SK-N-SH (cell line): ENCODE data around the gene HS1BP3. TPM values are rescaled to one million over a fixed set of nuclear protein-coding genes. Genes with fewer than 3 reads are reported as not detected.

Source experiments
- CTCF ChIA-PET: fragments of 300-600, 350-600 bp; formaldehyde crosslinking; extraction: SDS; loops from one replicate; lab custom pipeline; 2021; lab: Yijun Ruan, JAX
- POLR2A ChIA-PET: fragments of 350-600 bp; sonication (Branson Sonifier 250); formaldehyde crosslinking; extraction: SDS; loops from one replicate; lab custom pipeline; 2020; ENCODE audit warnings: antibody characterized with exemption, inconsistent platforms; lab: Yijun Ruan, JAX
- DNase-seq: peaks from one replicate; pipeline ENCODE4 v3.0.0; 2012
- H2AFZ ChIP-seq: fragments of 200-600 bp; sonication (generic); 2 replicates; pipeline ENCODE4 v1.8.1; 2016; ENCODE audit warnings: antibody characterized with exemption, mild to moderate bottlenecking, low read depth
- H3F3A ChIP-seq: fragments of 200-600 bp; sonication (generic); replicated peaks from 2 replicates; pipeline ENCODE3; 2016; ENCODE audit warnings: antibody characterized with exemption, mild to moderate bottlenecking; ENCODE audit not compliant: insufficient read depth
- H3K27ac ChIP-seq, 2 experiments: fragments of 200-500 bp in 1 of 2; fragments of 200-600 bp in 1 of 2; sonication (Bioruptor generic) in 1 of 2; sonication (generic), shearing (Covaris generic) in 1 of 2; 2 replicates each; pipeline versions ENCODE4 v1.5.1 to v1.6.1; 2014 to 2016; ENCODE audit warnings: low read depth in 2 of 2, inconsistent platforms in 1 of 2, low read length in 1 of 2, mild to moderate bottlenecking in 1 of 2, mixed read lengths in 1 of 2
- H3K27me3 ChIP-seq: fragments of 200-600 bp; sonication (generic), shearing (Covaris generic); 2 replicates; pipeline ENCODE4 v1.6.1; 2016; ENCODE audit warnings: mixed run types; ENCODE audit not compliant: insufficient read depth
- H3K36me3 ChIP-seq, 2 experiments: fragments of 200-500 bp in 1 of 2; fragments of 200-600 bp in 1 of 2; sonication (Bioruptor generic) in 1 of 2; sonication (generic) in 1 of 2; replicated peaks in 1 of 2; 2 replicates each; pipeline versions ENCODE3 to v1.5.1; 2014 to 2016; ENCODE audit warnings: low read length in 1 of 2, mild to moderate bottlenecking in 1 of 2; ENCODE audit not compliant: insufficient read depth in 2 of 2, control insufficient read depth in 1 of 2
- H3K4me1 ChIP-seq, 2 experiments: fragments of 200-500 bp in 1 of 2; fragments of 200-600 bp in 1 of 2; sonication (Bioruptor generic) in 1 of 2; sonication (generic), shearing (Covaris generic) in 1 of 2; 2 replicates each; pipeline versions ENCODE4 v1.5.1 to v1.6.1; 2014 to 2016; ENCODE audit warnings: low read depth in 1 of 2, low read length in 1 of 2, mixed run types in 1 of 2; ENCODE audit not compliant: insufficient read depth in 2 of 2, control insufficient read depth in 1 of 2
- H3K4me2 ChIP-seq: fragments of 200-600 bp; sonication (generic), shearing (Covaris generic); 2 replicates; pipeline ENCODE4 v1.6.1; 2017; ENCODE audit warnings: mixed run types
- H3K4me3 ChIP-seq, 2 experiments: fragments of 200-500 bp in 1 of 2; fragments of 200-600 bp in 1 of 2; sonication (Bioruptor generic) in 1 of 2; sonication (generic), shearing (Covaris generic) in 1 of 2; 2 replicates each; pipeline versions ENCODE4 v1.5.1 to v1.8.1; 2014 to 2016; ENCODE audit warnings: low read depth in 2 of 2, inconsistent platforms in 1 of 2, low read length in 1 of 2, mild to moderate bottlenecking in 1 of 2, mixed read lengths in 1 of 2, moderate library complexity in 1 of 2
- H3K79me2 ChIP-seq: fragments of 200-600 bp; sonication (generic); 2 replicates; pipeline ENCODE4 v1.8.1; 2017; ENCODE audit warnings: mild to moderate bottlenecking; ENCODE audit not compliant: insufficient read depth
- H3K9ac ChIP-seq: fragments of 200-600 bp; sonication (generic); 2 replicates; pipeline ENCODE4 v1.6.1; 2017; ENCODE audit warnings: mixed run types
- H3K9me2 ChIP-seq: fragments of 200-600 bp; sonication (generic); 2 replicates; pipeline ENCODE4 v1.6.1; 2017; ENCODE audit warnings: mixed run types
- H3K9me3 ChIP-seq: fragments of 200-600 bp; sonication (generic); 2 replicates; pipeline ENCODE4 v1.6.1; 2017; ENCODE audit warnings: mixed run types, mild to moderate bottlenecking, moderate library complexity
- H4K20me1 ChIP-seq: fragments of 200-600 bp; sonication (generic); 2 replicates; pipeline ENCODE4 v1.6.1; 2017; ENCODE audit warnings: mild to moderate bottlenecking, mixed run types; ENCODE audit not compliant: insufficient read depth
- CHD2 ChIP-seq: fragments of 150-350 bp; IDR thresholded peaks from 2 replicates; pipeline ENCODE4 v1.6.1; 2018; ENCODE audit warnings: low read length; ENCODE audit not compliant: partially characterized antibody
- EP300 ChIP-seq, 2 experiments: IDR thresholded peaks; 2 replicates each; pipeline versions ENCODE4 v1.4.0 to v1.6.1; 2012; ENCODE audit warnings: borderline replicate concordance in 1 of 2, low read depth in 1 of 2, low read length in 1 of 2
- EZH2phosphoT487 ChIP-seq: fragments of 200-600 bp; sonication (generic); IDR thresholded peaks from 2 replicates; pipeline ENCODE4 v1.6.1; 2017; ENCODE audit warnings: low read depth, mixed run types, mild to moderate bottlenecking, antibody characterized with exemption, moderate library complexity, borderline replicate concordance
- FOSL2 ChIP-seq: IDR thresholded peaks from 2 replicates; pipeline ENCODE4 v1.4.0; 2012; ENCODE audit warnings: low read depth, mild to moderate bottlenecking, moderate library complexity, borderline replicate concordance
- GATA2 ChIP-seq: sonication (generic); formaldehyde crosslinking; IDR thresholded peaks from 2 replicates; pipeline ENCODE4 v1.5.0; 2020; ENCODE audit warnings: mild to moderate bottlenecking, missing genetic modification reagents
- JUND ChIP-seq: IDR thresholded peaks from 2 replicates; pipeline ENCODE4 v1.4.0; 2012
- NFIC ChIP-seq: IDR thresholded peaks from 2 replicates; pipeline ENCODE4 v1.4.0; 2012; ENCODE audit warnings: borderline replicate concordance
- REST ChIP-seq: IDR thresholded peaks from 2 replicates; pipeline ENCODE4 v1.6.1; 2012; ENCODE audit warnings: mild to moderate bottlenecking, low read depth, low read length, moderate library complexity
- SMC3 ChIP-seq: IDR thresholded peaks from 2 replicates; pipeline ENCODE4 v1.6.1; 2012; ENCODE audit warnings: low read depth, low read length, improper control_type of control experiment
- USF1 ChIP-seq: IDR thresholded peaks from 2 replicates; pipeline ENCODE4 v1.4.0; 2012; ENCODE audit warnings: low read depth, borderline replicate concordance
- USF2 ChIP-seq: fragments of 150-350 bp; IDR thresholded peaks from 2 replicates; pipeline ENCODE4 v1.6.1; 2017; ENCODE audit warnings: antibody characterized with exemption, low read length, low read depth, borderline replicate concordance
- WGBS: methylation state at CpG from one replicate; pipeline ENCODE4 v1.1.6; 2017; ENCODE audit warnings: low lambda C conversion rate; 5-methylcytosine and 5-hydroxymethylcytosine counted together
- polyA plus RNA-seq, 3 experiments: library from polyadenylated mRNA; depleted of rRNA; stranded (reverse); fragments of >200 nt; gene quantifications; 2 replicates each; pipeline ENCODE4 v1.2.3, GENCODE V29; 2012

The HS1BP3 gene
- polyA plus RNA-seq, 1 of the 3 experiments (the other 2 are of a cell fraction) = 20.1 TPM

DNA sequence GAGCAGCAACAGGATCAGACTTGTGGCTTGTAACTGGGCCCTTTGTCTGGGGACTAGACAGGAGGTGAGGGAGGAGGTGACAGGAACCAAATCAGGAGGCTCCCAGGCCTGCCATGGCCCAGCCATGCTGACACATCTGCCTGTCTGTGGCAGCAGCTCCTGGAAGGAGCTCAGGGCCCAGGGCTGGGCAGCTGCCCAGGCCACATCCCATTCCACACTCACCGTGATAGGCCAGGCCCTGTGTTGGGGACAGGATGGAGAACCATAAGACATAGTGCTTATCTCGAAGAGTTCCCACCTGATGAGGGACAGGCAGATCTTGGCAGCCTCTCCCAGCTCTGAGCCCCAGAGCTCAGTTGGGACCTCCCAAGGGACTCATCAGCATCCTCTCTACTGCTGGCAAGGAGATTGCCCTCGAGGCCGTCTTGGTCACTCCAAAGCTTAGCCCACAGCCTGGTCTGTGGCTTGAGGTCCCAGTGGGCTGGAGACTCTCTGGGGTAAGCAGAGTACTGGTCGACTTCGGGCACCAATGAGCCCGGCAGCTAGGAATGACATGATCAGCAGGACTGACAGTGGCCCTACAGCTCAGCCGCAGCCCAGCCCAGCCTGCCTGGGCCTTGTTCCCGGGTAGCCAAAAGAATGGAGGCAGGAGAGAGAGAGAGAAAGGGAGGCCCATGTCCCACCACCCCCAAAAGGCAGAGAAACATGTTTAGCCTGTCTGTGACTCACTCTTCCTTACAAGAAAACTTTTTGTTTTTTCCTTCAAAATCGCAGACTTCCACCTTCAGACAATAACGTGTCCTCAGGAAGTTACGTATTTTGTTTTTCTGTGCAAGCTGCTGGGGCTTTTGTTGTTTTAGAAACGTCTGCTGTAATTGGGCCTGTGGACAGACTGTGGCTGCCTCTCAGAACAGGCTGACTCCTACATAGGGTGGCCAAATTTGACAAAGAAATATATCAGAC is 82.1 kb downstream of the HS1BP3 start:
- no peaks in the 10 kb centered on the region for H4K20me1 ChIP-seq
- no peaks in the 10 kb centered on the region for H3K27me3 ChIP-seq
- no peaks in the 10 kb centered on the region for H3F3A ChIP-seq
- H3K36me3 ChIP-seq = no peaks in the 10 kb centered on the region
- no peak overlapping the region for H3K27ac ChIP-seq
- H3K4me3 ChIP-seq = no peak overlapping the region
- ChIA-PET POLR2A (interaction anchor here (0.7 kb wide), 1 partner anchor 121 kb away, joined by 6 read pairs; the partner anchor contains the start of gene RHOB), CTCF (interaction anchor here (0.5 to 2.1 kb wide), 7 partner anchors 10 to 93 kb away, joined by 3 to 10 read pairs (median 3); partner anchors contain the start of gene HS1BP3)
- no peak overlapping the region for H3K4me2 ChIP-seq
- no peaks in the 10 kb centered on the region for H3K79me2 ChIP-seq
- no peaks in the 10 kb centered on the region for H3K9me3 ChIP-seq
- TF ChIP-seq EZH2phosphoT487 = no peak
- no peak for TF ChIP-seq FOSL2
- TF ChIP-seq CHD2 = no peak
- TF ChIP-seq JUND = no peak
- no peak for TF ChIP-seq EP300 (IDR thresholded peaks at IDR 0.05; ENCODE audit: borderline replicate concordance in 1 of 2, low read depth in 1 of 2, low read length in 1 of 2)
- no peak for TF ChIP-seq GATA2 (CRISPR knock-in tag)
- TF ChIP-seq SMC3 = no peak
- TF ChIP-seq NFIC = no peak
- TF ChIP-seq USF2 = no peak
- no peak for TF ChIP-seq USF1
- no peak for TF ChIP-seq REST
- peaks cover 4 to 23% of the 10 kb centered on the region in 2 experiments; a peak in 2 of 4 replicates for H3K4me1 ChIP-seq
- 86% methylated on average over 10 of the region's 13 CpGs for WGBS
- H3K9me2 ChIP-seq = no peaks in the 10 kb centered on the region
- no peak overlapping the region; the same call in 1 of the 2 replicates for H2AFZ ChIP-seq
- H3K9ac ChIP-seq = no peak overlapping the region
- no peak for DNase-seq
